ENCODE measurements around the gene RAD54L.

DNA sequence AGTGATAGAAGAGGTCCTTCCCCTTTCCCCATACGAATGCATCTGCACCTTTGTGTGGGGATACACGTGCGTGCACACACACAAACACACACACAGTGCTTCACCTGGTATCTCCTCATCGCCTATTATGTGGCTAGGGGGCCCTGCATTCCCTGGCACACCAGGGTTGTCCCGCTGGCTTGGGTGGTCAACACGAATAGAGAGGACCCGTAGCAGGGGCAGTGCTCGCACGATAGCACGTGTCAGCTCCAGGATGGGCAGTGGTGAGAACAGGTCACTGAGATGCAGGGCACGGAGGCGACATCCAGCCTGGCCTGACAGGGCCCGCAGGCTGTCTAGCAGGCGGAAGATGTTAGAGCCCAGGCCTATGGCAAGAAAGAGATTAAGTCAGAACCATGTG is 33.5 kb downstream of the RAD54L start:
- TF ChIP-seq, protein P1, sequence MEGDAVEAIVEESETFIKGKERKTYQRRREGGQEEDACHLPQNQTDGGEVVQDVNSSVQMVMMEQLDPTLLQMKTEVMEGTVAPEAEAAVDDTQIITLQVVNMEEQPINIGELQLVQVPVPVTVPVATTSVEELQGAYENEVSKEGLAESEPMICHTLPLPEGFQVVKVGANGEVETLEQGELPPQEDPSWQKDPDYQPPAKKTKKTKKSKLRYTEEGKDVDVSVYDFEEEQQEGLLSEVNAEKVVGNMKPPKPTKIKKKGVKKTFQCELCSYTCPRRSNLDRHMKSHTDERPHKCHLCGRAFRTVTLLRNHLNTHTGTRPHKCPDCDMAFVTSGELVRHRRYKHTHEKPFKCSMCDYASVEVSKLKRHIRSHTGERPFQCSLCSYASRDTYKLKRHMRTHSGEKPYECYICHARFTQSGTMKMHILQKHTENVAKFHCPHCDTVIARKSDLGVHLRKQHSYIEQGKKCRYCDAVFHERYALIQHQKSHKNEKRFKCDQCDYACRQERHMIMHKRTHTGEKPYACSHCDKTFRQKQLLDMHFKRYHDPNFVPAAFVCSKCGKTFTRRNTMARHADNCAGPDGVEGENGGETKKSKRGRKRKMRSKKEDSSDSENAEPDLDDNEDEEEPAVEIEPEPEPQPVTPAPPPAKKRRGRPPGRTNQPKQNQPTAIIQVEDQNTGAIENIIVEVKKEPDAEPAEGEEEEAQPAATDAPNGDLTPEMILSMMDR (IDR thresholded peaks at IDR 0.05; ENCODE audit: insufficient read depth, low read length, poor library complexity, severe bottlenecking), result no peak
- no peak for TF ChIP-seq EZH2phosphoT487 (conservative IDR thresholded peaks at IDR 0.05; ENCODE audit: low read length)
